Gastroesophageal sphincter (tissue), 3 donors: ENCODE measurements around the gene MATK.

Experiments
- CTCF ChIP-seq, 4 experiments: fragments of 200-600 bp in 2 of 4; fragments of 450-650 bp in 2 of 4; sonication (generic) in 1 of 4; IDR thresholded peaks; one replicate each; pipeline ENCODE4 v1.5.1; 2017 to 2019; ENCODE audit warnings: antibody characterized with exemption in 4 of 4, mild to moderate bottlenecking in 2 of 4, moderate library complexity in 2 of 4
- EP300 ChIP-seq: sonication (generic); formaldehyde crosslinking; IDR thresholded peaks from one replicate; pipeline ENCODE4 v1.6.1; 2017; ENCODE audit warnings: antibody characterized with exemption, mild to moderate bottlenecking
- POLR2A ChIP-seq, 2 donors: fragments of 450-650 bp; IDR thresholded peaks; one replicate each; pipeline ENCODE4 v1.6.1; 2017; ENCODE audit warnings: antibody characterized with exemption in 2 of 2, mild to moderate bottlenecking in 2 of 2, moderate library complexity in 1 of 2
- POLR2AphosphoS5 ChIP-seq: sonication (generic); formaldehyde crosslinking; IDR thresholded peaks from one replicate; pipeline ENCODE4 v1.6.1; 2017; ENCODE audit warnings: antibody characterized with exemption

- TF ChIP-seq CTCF (IDR thresholded peaks at IDR 0.05) (peak in 2 of 4 experiments; percentile 2 to 11), POLR2AphosphoS5 (peak; percentile 78), POLR2A (IDR thresholded peaks at IDR 0.05) (peak; percentile 58), EP300 (no peak)
These were observed 23.4 kb downstream of the MATK start, which contains the start of gene MRPL54 for GRCh38 chr19:3762501-3763459.
